Left renal cortex interstitium (tissue), 4 donors: ENCODE measurements around the gene TGIF2. TPM values are rescaled to one million over a fixed set of nuclear protein-coding genes. Genes with fewer than 3 reads are reported as not detected.

ENCODE experiments used
- polyA plus RNA-seq, 4 donors: library from polyadenylated mRNA; unstranded; fragments of 120-200 nt; gene quantifications; one replicate each; pipeline ENCODE4 v1.2.1, GENCODE V29; 2013; ENCODE audit not compliant: insufficient read length in 4 of 4

Gene TGIF2
- polyA plus RNA-seq, 4 donors = 55.1 to 66.1 (median 59.5) TPM

Other genes with a start within 250 kb of the TGIF2 start
- gene MYL9, start 32.1 kb upstream of the TGIF2 start, polyA plus RNA-seq = 100 to 1,000 TPM; 216 to 331 (median 230) TPM
- gene RAB5IF, start 32.2 kb downstream of the TGIF2 start, polyA plus RNA-seq = 10 to 100 TPM; 56.5 to 77.5 (median 71.0) TPM
- gene SLA2, start 72.6 kb downstream of the TGIF2 start, polyA plus RNA-seq = under 1 TPM; 0.33 to 0.47 (median 0.40) TPM
- gene NDRG3, start 172.5 kb downstream of the TGIF2 start, polyA plus RNA-seq = 10 to 100 TPM; 30.1 to 34.5 (median 32.8) TPM
- gene DSN1, start 200.2 kb downstream of the TGIF2 start, polyA plus RNA-seq = 10 to 100 TPM; 16.6 to 22.4 (median 18.1) TPM